MM.1S (cell line): ENCODE results near the gene KBTBD4.

ENCODE experiments used
- DNase-seq: peaks from one replicate; pipeline ENCODE4 v3.0.0-alpha.2; 2015
- H2AFZ ChIP-seq: fragments of 300-600 bp; sonication (generic); 2 replicates; pipeline ENCODE4 v1.6.0; 2016; ENCODE audit warnings: antibody characterized with exemption, low read length
- H3F3A ChIP-seq: fragments of 300-600 bp; sonication (generic); 2 replicates; pipeline ENCODE4 v1.6.1; 2016; ENCODE audit warnings: mild to moderate bottlenecking, antibody characterized with exemption, low read length, moderate library complexity, mixed read lengths; ENCODE audit not compliant: insufficient read depth
- H3K27ac ChIP-seq: fragments of 300-600 bp; sonication (generic); 2 replicates; pipeline ENCODE4 v1.5.1; 2016; ENCODE audit warnings: mild to moderate bottlenecking, low read length
- H3K27me3 ChIP-seq: fragments of 300-600 bp; sonication (generic); replicated peaks from 2 replicates; pipeline ENCODE4 v1.6.0; 2016; ENCODE audit warnings: low read length; ENCODE audit not compliant: insufficient read depth
- H3K36me3 ChIP-seq: fragments of 300-600 bp; sonication (generic); replicated peaks from 2 replicates; pipeline ENCODE4 v1.6.1; 2016; ENCODE audit warnings: mild to moderate bottlenecking, low read length, mixed read lengths; ENCODE audit not compliant: insufficient read depth
- H3K4me1 ChIP-seq: fragments of 300-600 bp; sonication (generic); 2 replicates; pipeline ENCODE4 v1.6.1; 2016; ENCODE audit warnings: low read length, mixed read lengths
- H3K4me2 ChIP-seq: fragments of 300-600 bp; sonication (generic); 2 replicates; pipeline ENCODE4 v1.6.0; 2016; ENCODE audit warnings: low read depth, low read length
- H3K4me3 ChIP-seq: fragments of 300-600 bp; sonication (generic); 2 replicates; pipeline ENCODE4 v1.5.1; 2016; ENCODE audit warnings: low read length, mixed read lengths
- H3K79me2 ChIP-seq: fragments of 300-600 bp; sonication (generic); 2 replicates; pipeline ENCODE4 v1.6.1; 2016; ENCODE audit warnings: mixed run types, low read length, mixed read lengths
- H3K9ac ChIP-seq: fragments of 300-600 bp; sonication (generic); 2 replicates; pipeline ENCODE4 v1.6.1; 2016; ENCODE audit warnings: low read length, mixed read lengths
- H3K9me2 ChIP-seq: fragments of 300-600 bp; sonication (generic); replicated peaks from 2 replicates; pipeline ENCODE4 v1.6.1; 2016; ENCODE audit warnings: mild to moderate bottlenecking, low read length, mixed read lengths; ENCODE audit not compliant: insufficient read depth
- H3K9me3 ChIP-seq: fragments of 300-600 bp; sonication (generic); replicated peaks from 2 replicates; pipeline ENCODE4 v1.6.1; 2016; ENCODE audit warnings: mild to moderate bottlenecking, low read length, mixed read lengths; ENCODE audit not compliant: insufficient read depth
- H4K20me1 ChIP-seq: fragments of 300-600 bp; sonication (generic); 2 replicates; pipeline ENCODE4 v1.6.1; 2016; ENCODE audit warnings: mild to moderate bottlenecking, low read length, moderate library complexity, mixed read lengths; ENCODE audit not compliant: insufficient read depth
- EZH2 ChIP-seq: fragments of 300-600 bp; sonication (generic); optimal IDR thresholded peaks from 2 replicates; pipeline ENCODE3; 2017; ENCODE audit warnings: low read depth, mild to moderate bottlenecking, antibody characterized with exemption, low read length, mixed read lengths
- EZH2phosphoT487 ChIP-seq: fragments of 300-600 bp; sonication (generic); IDR thresholded peaks from 2 replicates; pipeline ENCODE4 v1.6.1; 2018; ENCODE audit warnings: antibody characterized with exemption, low read length
- TF ChIP-seq, protein P1 (sequence below): fragments of 300-600 bp; sonication (generic); IDR thresholded peaks from 2 replicates; pipeline ENCODE4 v1.5.1; 2016; ENCODE audit warnings: antibody characterized with exemption, low read length, mixed read lengths

KBTBD4 gene

DNA sequence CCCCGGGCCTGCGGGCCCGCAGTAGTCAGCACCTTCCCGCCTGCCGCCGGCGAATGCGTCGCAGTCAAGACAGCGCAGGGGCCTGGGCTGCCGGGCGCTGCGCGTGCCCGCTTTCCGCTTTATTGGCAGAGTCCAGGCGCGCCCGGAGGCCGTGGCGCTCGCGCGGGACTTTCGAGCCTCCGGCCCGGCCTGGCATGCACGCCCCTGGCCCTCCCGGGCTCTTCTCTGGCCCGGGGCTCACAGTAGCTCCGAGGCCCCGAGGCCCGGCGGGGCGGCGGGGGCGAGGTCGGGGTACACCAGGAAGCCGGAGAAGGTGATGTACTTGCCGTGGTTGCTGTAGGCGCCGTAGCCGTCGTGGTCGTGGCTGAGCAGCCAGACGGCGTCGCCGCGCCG is 10.8 kb upstream of the KBTBD4 start:
- H3K27me3 ChIP-seq = no peaks in the 10 kb centered on the region

DNA sequence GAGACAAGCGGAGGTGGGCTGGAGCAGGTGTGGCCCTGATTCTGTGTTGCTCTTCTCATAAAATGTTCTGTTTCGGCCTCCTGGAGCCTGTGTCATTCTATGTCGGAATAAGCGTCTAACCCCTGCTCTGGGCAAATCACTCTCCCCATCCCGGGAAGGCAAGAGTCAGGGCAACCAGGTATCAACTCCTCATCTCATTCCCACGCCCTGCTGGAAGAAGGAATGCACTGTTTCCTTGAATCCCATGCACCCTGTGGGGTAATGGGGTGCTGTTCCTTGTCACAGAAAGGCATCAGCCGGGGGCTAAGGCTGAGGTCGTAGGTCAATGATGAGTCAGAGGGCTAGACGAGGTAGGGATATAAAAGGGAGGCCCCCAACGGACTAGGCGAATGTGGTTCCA is 10.3 kb upstream of the KBTBD4 start:
- Histone ChIP-seq H3K4me3 (no peak overlapping the region), H3K9me3 (no peaks in the 10 kb centered on the region), H2AFZ (no peak overlapping the region), H3K27me3 (no peaks in the 10 kb centered on the region), H4K20me1 (no peaks in the 10 kb centered on the region), H3F3A (no peaks in the 10 kb centered on the region), H3K4me1 (no peaks in the 10 kb centered on the region), H3K36me3 (no peaks in the 10 kb centered on the region), H3K9ac (no peak overlapping the region), H3K9me2 (no peaks in the 10 kb centered on the region), H3K79me2 (no peaks in the 10 kb centered on the region), H3K4me2 (no peak overlapping the region), H3K27ac (no peak overlapping the region)
- TF ChIP-seq EZH2phosphoT487 (no peak), EZH2 (no peak)
- TF ChIP-seq, protein P1, sequence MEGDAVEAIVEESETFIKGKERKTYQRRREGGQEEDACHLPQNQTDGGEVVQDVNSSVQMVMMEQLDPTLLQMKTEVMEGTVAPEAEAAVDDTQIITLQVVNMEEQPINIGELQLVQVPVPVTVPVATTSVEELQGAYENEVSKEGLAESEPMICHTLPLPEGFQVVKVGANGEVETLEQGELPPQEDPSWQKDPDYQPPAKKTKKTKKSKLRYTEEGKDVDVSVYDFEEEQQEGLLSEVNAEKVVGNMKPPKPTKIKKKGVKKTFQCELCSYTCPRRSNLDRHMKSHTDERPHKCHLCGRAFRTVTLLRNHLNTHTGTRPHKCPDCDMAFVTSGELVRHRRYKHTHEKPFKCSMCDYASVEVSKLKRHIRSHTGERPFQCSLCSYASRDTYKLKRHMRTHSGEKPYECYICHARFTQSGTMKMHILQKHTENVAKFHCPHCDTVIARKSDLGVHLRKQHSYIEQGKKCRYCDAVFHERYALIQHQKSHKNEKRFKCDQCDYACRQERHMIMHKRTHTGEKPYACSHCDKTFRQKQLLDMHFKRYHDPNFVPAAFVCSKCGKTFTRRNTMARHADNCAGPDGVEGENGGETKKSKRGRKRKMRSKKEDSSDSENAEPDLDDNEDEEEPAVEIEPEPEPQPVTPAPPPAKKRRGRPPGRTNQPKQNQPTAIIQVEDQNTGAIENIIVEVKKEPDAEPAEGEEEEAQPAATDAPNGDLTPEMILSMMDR = no peak
- DNase-seq = no peak

More for the DNA sequence above, 10.8 kb upstream of the KBTBD4 start:
- no peak overlapping the region for H3K4me2 ChIP-seq
- no peaks in the 10 kb centered on the region for H4K20me1 ChIP-seq
- no peaks in the 10 kb centered on the region for H3K9me3 ChIP-seq
- H3K4me1 ChIP-seq = no peaks in the 10 kb centered on the region
- no peak for DNase-seq
- no peak overlapping the region for H3K9ac ChIP-seq
- no peak overlapping the region for H3K4me3 ChIP-seq
- no peaks in the 10 kb centered on the region for H3F3A ChIP-seq
- no peaks in the 10 kb centered on the region for H3K79me2 ChIP-seq
- no peak overlapping the region for H3K27ac ChIP-seq
- TF ChIP-seq, protein P1 = no peak
- TF ChIP-seq EZH2 (no peak), EZH2phosphoT487 (no peak)
- H3K36me3 ChIP-seq = no peaks in the 10 kb centered on the region
- no peak overlapping the region for H2AFZ ChIP-seq
- H3K9me2 ChIP-seq = no peaks in the 10 kb centered on the region

DNA sequence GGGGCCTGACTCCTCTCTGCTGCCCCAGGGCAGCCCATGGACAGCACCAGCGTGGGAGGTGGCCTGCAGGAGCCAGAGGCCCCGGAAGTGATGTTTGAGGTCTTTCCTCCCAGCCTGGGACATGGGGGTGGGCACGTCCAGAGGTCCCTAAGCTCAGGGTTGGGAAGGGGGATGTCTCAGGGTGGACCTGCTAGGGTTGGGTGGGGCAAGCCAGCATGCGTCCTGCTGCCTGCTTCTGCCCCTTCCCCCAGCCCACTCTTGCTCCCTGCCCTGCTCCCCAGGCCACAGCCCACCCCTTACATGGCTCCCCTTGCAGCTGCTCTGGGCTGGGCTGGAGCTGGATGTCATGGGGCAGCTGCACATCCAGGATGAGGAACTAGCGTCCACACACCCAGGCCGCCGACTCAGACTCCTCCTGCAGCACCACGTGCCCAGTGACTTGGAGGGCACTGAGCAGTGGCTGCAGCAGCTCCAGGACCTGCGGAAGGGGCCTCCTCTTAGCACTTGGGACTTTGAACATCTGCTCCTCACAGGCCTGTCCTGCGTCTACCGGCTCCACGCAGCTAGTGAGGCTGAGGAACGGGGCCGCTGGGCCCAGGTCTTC is 9.1 kb upstream of the KBTBD4 start:
- TF ChIP-seq EZH2phosphoT487 = no peak
- TF ChIP-seq, protein P1 = no peak
- TF ChIP-seq EZH2 = no peak
- Histone ChIP-seq H3K27ac (no peak overlapping the region), H4K20me1 (no peaks in the 10 kb centered on the region), H3K9me3 (no peaks in the 10 kb centered on the region), H3K9ac (no peak overlapping the region), H3K27me3 (no peaks in the 10 kb centered on the region), H2AFZ (no peak overlapping the region), H3K4me2 (no peak overlapping the region), H3K4me3 (no peak overlapping the region), H3F3A (no peaks in the 10 kb centered on the region), H3K4me1 (no peaks in the 10 kb centered on the region), H3K36me3 (no peaks in the 10 kb centered on the region), H3K9me2 (no peaks in the 10 kb centered on the region), H3K79me2 (no peaks in the 10 kb centered on the region)
- no peak for DNase-seq
